ENCODE measurements around the gene NPSR1.
A peak's percentile ranks its signal among the peaks of the same experiment; 100 is the strongest.
"Not testable (repeated sequence)": the region's sequence is repeated elsewhere in the genome, so short reads cannot be mapped to it uniquely, and the experiment has no call there.

Gene NPSR1

DNA sequence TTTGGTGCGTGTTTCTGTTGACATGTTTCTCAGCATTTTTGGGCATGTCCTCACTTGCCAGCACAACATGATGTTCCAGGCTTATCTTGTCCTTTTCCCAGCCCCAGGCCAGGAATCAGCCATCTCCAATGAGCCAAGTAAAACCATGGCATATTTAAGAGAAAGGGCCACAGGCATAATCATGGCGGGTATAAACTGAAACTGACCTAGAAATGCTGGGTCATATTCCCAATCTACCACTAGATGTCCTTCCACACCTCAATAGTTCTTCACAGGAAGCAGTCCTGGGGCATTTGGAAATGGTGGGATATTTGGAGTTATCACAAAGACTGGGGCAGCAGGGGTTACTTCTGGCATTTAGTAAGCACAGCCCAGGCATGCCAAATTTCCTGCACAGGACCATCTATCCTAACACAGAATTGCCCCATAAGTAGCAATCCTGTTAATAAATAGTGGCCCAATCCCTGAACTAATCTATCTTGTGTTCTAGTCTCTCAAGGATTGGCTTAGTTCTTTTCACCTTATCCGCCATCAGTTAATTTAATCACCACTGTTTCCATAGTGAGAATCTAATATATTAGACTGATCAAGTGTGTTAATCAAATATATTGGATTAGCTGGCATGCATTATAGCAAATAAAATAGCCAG, 101.6 kb downstream of the NPSR1 start:
- DNase-seq, result no peak

- DNase-seq, result no peak
These were observed 102.3 kb downstream of the NPSR1 start for GRCh38 chr7:34760271-34760670.

GRCh38 chr7:34761206-34761605, 103.2 kb downstream of the NPSR1 start:
- DNase-seq, result no peak

- DNase-seq, result no peak
These were observed 103.6 kb downstream of the NPSR1 start for GRCh38 chr7:34761627-34762026.

DNA sequence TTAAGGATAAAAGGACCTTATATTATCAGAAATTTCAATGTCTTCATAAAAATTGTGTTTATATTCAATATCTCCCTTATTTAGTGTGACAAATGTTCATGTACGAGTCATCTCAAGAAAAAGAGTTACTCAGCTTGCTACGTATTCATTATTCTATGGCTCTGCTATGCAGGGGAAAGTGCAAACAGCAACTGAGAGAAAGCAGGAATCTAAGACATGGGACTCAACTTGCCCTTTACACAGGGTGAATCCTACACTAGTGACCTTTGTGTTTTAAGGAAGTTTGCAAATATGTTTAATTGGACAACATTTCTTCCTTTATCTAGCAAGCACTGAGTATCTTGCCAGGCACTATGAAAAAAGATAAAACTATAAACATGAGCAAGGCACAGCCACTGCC, 104.7 kb downstream of the NPSR1 start:
- no peak for DNase-seq

DNA sequence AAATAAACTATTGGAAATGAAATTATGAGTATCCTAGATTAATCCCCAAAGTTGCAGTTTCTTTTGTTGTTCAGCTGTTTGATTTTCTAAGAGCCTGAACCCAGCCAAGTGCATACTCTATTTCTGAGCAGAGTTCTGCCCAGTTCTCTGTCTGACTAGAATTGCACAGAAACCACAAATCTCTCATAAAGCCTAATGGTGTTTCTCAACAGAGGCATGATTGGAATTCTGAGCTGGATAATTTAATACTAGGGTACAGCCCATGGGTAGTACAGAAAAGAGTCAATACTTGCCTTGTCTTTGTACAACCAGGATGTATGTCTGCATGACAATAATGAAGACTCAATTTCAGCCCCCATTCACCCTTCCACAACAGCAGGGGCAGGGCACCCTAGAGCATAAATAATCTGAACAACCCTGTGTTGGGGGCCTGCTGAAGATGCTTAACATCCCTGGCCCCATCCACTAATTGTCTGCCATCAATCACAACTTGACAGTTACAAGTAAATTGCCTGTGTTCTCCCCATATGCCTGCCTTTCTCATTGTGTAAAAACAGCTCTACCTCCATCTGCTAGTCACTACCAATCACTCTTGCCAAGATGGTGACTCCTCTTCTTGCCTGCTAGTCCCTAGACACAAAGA, 114.4 kb downstream of the NPSR1 start:
- no peak for DNase-seq

DNA sequence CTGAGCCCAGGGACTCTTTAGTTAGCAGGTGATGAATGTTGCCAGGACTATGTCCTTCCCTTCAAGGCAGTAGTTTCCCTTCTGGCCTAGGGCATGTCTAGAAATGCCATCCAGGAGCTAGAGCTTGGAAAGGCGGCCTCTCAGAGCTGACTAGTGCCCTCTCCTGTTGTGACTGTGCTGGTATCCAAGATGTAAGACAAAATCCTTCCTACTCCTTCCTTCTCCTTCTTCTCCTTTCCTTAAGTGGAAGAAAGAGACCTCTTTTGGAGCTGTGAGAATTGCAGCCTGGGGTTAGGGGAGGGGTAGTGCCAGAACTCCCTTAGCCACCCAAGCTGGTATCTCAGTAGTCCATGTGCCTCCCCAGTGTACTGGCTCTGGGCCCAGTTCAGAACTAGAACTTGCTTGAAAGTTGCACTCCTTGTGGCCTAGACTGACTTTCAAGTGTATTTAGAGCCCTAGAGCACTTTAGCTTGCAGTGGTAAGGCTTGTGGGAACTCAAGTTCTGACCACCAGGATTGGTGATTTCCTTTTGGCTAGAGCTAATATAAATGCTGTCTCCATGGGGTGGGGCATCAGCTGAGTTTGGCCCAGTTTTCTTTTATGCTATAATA, 118.8 kb downstream of the NPSR1 start:
- no peak for DNase-seq

GRCh38 chr7:34780546-34780945, 122.5 kb downstream of the NPSR1 start:
- no peak for DNase-seq

- DNase-seq, result no peak
These were observed 129.6 kb downstream of the NPSR1 start for GRCh38 chr7:34787586-34787985.

GRCh38 chr7:34806831-34807230, 148.8 kb downstream of the NPSR1 start:
- no peak for DNase-seq

DNA sequence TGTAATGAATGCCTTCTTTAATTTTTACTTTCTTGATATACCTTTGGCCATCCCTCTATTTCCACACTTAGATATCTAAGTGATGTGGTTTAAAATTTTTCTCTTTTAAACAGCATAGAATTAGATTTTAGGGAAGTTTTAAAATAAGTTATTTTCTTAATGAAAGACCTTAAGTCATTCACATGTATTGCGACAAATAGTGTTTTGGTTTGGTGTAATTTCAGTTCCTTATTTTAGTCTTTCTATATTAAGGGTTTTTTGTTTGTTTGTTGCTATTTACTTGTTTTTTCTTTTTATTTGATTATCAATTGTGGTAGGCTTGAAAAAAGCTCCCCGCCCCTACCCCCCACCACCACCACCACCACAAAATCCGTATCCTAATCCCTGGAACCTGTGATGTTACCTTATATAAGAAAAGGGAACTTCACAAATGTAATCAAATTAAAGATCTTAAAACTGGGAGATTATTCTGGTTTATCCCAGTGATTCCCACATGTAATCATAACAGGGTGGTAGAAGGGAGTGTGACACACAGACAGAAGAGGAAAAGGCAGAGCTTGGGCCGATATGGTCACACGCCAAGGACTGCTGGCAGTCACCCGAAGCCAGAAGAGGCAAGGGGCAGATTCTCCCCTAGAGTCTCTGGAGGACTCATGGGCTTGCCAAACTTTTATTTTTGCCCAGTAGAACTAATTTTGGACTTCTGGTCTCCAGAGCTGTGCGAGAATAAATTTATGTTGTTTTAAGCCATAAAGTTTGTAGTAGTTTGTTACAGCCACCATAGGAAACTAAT, 149.7 kb downstream of the NPSR1 start:
- DNase-seq, result no peak

- DNase-seq, result not testable (repeated sequence)
These were observed 156.3 kb downstream of the NPSR1 start for GRCh38 chr7:34814203-34814842.

DNA sequence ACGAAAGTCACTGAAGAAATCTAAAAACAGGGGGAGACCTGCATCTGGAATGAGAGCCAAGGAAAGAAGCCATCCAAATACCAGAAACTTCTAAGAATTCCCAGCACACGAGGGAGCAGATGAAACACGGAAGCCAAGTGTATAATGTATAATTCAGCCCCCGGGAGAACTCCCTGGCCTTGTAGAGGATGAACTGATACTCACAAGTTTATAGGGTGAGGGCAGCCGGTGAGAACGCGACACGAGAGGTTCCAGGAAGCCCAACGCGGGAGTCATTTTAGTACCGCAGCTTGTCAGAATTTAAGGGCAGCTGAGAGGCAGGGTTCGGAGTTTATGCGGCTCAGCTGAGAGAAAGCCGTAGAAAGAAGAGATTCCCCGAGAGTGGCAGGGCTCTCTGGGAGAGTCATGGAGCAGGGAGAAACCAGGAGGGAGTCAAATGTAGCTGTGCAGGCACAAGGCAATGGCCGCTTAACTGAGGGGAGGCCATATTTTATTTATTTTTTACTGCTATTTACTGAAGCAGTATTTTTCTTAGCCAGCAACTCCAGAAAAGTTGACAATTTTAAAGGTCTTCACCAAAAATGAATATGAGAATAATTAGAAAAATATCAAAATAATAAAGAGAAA, 164.0 kb downstream of the NPSR1 start:
- no peak for DNase-seq

DNA sequence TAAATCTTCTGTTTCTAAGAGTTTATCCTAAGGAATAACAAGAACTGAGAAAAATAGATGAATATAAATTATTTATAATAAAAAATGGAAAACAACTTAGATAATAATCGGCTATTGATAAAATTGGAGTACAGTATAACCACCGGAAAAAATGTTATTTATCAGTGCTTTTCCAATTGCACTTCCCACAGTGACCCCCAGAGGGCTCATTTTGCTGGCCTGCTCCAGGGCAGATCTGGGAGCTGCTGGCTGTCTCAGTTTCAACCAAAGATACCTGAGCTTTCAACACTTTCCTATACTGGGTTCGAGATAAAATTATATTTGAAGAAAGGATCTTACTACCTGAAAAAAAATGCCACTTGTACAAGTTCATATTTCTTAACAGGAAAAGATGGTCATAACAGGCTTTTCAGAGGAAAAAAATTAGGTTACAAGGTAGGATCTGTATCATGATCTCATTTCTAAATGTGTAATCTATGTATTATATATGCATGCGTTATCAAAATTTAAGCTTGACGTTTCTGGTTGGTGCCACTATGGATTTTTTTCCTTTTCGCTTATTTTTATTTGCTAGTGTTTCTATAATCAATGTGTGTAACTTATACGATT, 165.7 kb downstream of the NPSR1 start:
- DNase-seq, result peak; percentile 52

- DNase-seq, result no peak
These were observed 167.2 kb downstream of the NPSR1 start for GRCh38 chr7:34825221-34825620.

DNA sequence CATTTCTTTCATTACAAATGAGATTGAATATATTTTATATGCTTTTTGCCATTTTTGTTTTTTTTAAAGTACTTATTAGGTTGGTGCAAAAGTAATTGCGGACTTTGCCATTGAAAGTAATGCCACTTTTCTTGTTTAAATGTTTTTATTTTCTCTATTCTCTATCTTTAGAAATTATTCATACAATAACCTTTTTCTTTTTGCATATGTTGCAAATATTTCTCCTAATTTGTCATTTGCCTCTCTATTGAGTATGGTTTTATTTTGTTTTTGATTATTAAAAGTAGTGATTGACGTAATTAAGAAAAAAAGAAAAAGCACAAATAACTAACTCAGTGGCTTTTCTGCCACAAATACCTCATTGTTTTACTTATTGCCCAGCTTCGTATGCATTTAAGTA, 172.4 kb downstream of the NPSR1 start:
- DNase-seq, result no peak

- DNase-seq, result no peak
These were observed 173.4 kb downstream of the NPSR1 start for GRCh38 chr7:34831436-34831835.

GRCh38 chr7:34832020-34832419, 174.0 kb downstream of the NPSR1 start:
- DNase-seq, result no peak

GRCh38 chr7:34835901-34836600, 178.0 kb downstream of the NPSR1 start:
- no peak for DNase-seq

- DNase-seq, result no peak
These were observed 179.3 kb downstream of the NPSR1 start for GRCh38 chr7:34837316-34837715.

GRCh38 chr7:34837801-34838201, 179.8 kb downstream of the NPSR1 start:
- DNase-seq, result no peak

- DNase-seq, result no peak
These were observed 180.3 kb downstream of the NPSR1 start for GRCh38 chr7:34838329-34838728.

Data from CD4-positive, alpha-beta T cell treated with Interleukin-12 subunit alpha and Interleukin-12 subunit beta, for 1 hour (primary cell).